ENCODE data around the gene ATXN1. TPM values are rescaled to one million over a fixed set of nuclear protein-coding genes. Genes with fewer than 3 reads are reported as not detected.
"Not testable (repeated sequence)": the region's sequence is repeated elsewhere in the genome, so short reads cannot be mapped to it uniquely, and the experiment has no call there.

Gene ATXN1
- total RNA-seq, 1 experiment from 2014 or later, result 10.4 TPM

GRCh38 chr6:16725145-16725864 is 36.0 kb downstream of the ATXN1 start:
- DNase-seq (ENCODE audit: low read depth), result peak; percentile 74

- peak; percentile 91 for DNase-seq (ENCODE audit: low read depth)
Measured at GRCh38 chr6:16723826-16724225, 37.4 kb downstream of the ATXN1 start.

- DNase-seq (ENCODE audit: low read depth), result no peak
Measured at GRCh38 chr6:16723402-16723801, 37.9 kb downstream of the ATXN1 start.

GRCh38 chr6:16722630-16723029 is 38.6 kb downstream of the ATXN1 start:
- no peak for DNase-seq (ENCODE audit: low read depth)

- no peak for DNase-seq (ENCODE audit: low read depth)
Measured at GRCh38 chr6:16721977-16722376, 39.3 kb downstream of the ATXN1 start.

- no peak for DNase-seq (ENCODE audit: low read depth)
Measured at GRCh38 chr6:16720861-16721260, 40.4 kb downstream of the ATXN1 start.

- no peak for DNase-seq (ENCODE audit: low read depth)
Measured at GRCh38 chr6:16719488-16719887, 41.8 kb downstream of the ATXN1 start.

- no peak for DNase-seq (ENCODE audit: low read depth)
Measured at GRCh38 chr6:16718356-16718755, 42.9 kb downstream of the ATXN1 start.

GRCh38 chr6:16717275-16717942 is 43.9 kb downstream of the ATXN1 start:
- no peak for DNase-seq (ENCODE audit: low read depth)

GRCh38 chr6:16716321-16716858 is 44.9 kb downstream of the ATXN1 start:
- DNase-seq (ENCODE audit: low read depth), result no peak

- DNase-seq (ENCODE audit: low read depth), result no peak
Measured at GRCh38 chr6:16713597-16713996, 47.7 kb downstream of the ATXN1 start.

GRCh38 chr6:16712931-16713484 is 48.3 kb downstream of the ATXN1 start:
- DNase-seq (ENCODE audit: low read depth), result peak; percentile 96

GRCh38 chr6:16712255-16712930 is 48.9 kb downstream of the ATXN1 start:
- DNase-seq (ENCODE audit: low read depth), result peak; percentile 60

GRCh38 chr6:16711546-16712254 is 49.6 kb downstream of the ATXN1 start:
- peak; percentile 92 for DNase-seq (ENCODE audit: low read depth)

- DNase-seq (ENCODE audit: low read depth), result peak; percentile 63
Measured at GRCh38 chr6:16706911-16707783, 54.1 kb downstream of the ATXN1 start.

- not testable (repeated sequence) for DNase-seq (ENCODE audit: low read depth)
Measured at GRCh38 chr6:16706491-16706890, 54.8 kb downstream of the ATXN1 start.

GRCh38 chr6:16706029-16706428 is 55.2 kb downstream of the ATXN1 start:
- no peak for DNase-seq (ENCODE audit: low read depth)

GRCh38 chr6:16705081-16705993 is 55.9 kb downstream of the ATXN1 start:
- peak; percentile 57 for DNase-seq (ENCODE audit: low read depth)

Measured in HT1080 (cell line).